Measurements from ENCODE around the gene WRNIP1.

GRCh38 chr6:2739335-2739734 lies 25.9 kb upstream of the WRNIP1 start:
- TF ChIP-seq CTCF (IDR thresholded peaks at IDR 0.05) (no peak), POLR2A (IDR thresholded peaks at IDR 0.05) (no peak), POLR2AphosphoS5 (IDR thresholded peaks at IDR 0.05) (no peak)

All from sigmoid colon (tissue), 4 donors.